Kidney (tissue), 14 donors: Measurements from ENCODE around the gene SUCLG1. TPM values are rescaled to one million over a fixed set of nuclear protein-coding genes. Genes with fewer than 3 reads are reported as not detected.

Experiments used
- DNase-seq, 5 donors: peaks; one replicate each; pipeline ENCODE4 v3.0.0-alpha.2; 2013 to 2020
- FAIRE-seq: peaks from 2 replicates; lab custom pipeline; 2012; peaks lifted over from hg19 to GRCh38; lab: Jason Lieb, UNC
- H3K27ac ChIP-seq, 2 donors: one replicate each; pipeline ENCODE4 v1.7.0; 2013; ENCODE audit warnings: low read depth in 2 of 2, low read length in 2 of 2, inconsistent platforms in 1 of 2
- H3K27me3 ChIP-seq: one replicate; pipeline ENCODE4 v1.7.1; 2013; ENCODE audit warnings: low read length, inconsistent platforms; ENCODE audit not compliant: control insufficient read depth, insufficient read depth
- H3K36me3 ChIP-seq, 3 donors: one replicate each; pipeline versions ENCODE4 v1.7.0 to v1.7.1; 2013; ENCODE audit warnings: low read length in 3 of 3, control low read depth in 1 of 3, inconsistent platforms in 1 of 3; ENCODE audit not compliant: insufficient read depth in 3 of 3, control insufficient read depth in 2 of 3
- H3K4me1 ChIP-seq, 3 donors: one replicate each; pipeline versions ENCODE4 v1.7.0 to v1.7.1; 2013; ENCODE audit warnings: low read length in 3 of 3, inconsistent platforms in 1 of 3, low read depth in 1 of 3; ENCODE audit not compliant: control insufficient read depth in 2 of 3, insufficient read depth in 2 of 3
- H3K4me3 ChIP-seq, 3 donors: one replicate each; pipeline versions ENCODE4 v1.7.0 to v1.8.1; 2013; ENCODE audit warnings: low read length in 3 of 3, control low read depth in 1 of 3, inconsistent platforms in 1 of 3
- H3K9ac ChIP-seq, 3 donors: one replicate each; pipeline versions ENCODE4 v1.7.0 to v1.7.1; 2013; ENCODE audit warnings: low read length in 3 of 3, control low read depth in 1 of 3, inconsistent platforms in 1 of 3
- H3K9me3 ChIP-seq, 3 donors: one replicate each; pipeline versions ENCODE4 v1.7.0 to v1.7.1; 2013; ENCODE audit warnings: low read length in 3 of 3, control low read depth in 1 of 3, inconsistent platforms in 1 of 3; ENCODE audit not compliant: control insufficient read depth in 2 of 3, insufficient read depth in 1 of 3
- CTCF ChIP-seq: IDR thresholded peaks from 3 replicates; pipeline ENCODE4 v1.5.1; 2012; ENCODE audit warnings: mild to moderate bottlenecking, moderate library complexity, borderline replicate concordance; ENCODE audit not compliant: insufficient read depth; ENCODE audit errors: extremely low read depth
- intact Hi-C: fragments of 100-400 bp; cut with DNase I; formaldehyde crosslinking; loops from one replicate; pipeline ENCODE4 v1.11.1; 2022
- polyA plus RNA-seq: library from polyadenylated mRNA; stranded (reverse); fragments of 350-450 nt; fragmentation: Illumina TruSeq; extraction: RNeasy Lipid Tissue Mini Kit (QIAGEN cat#74804); gene quantifications from one replicate; pipeline ENCODE4 v1.2.3, GENCODE V29; 2014; ENCODE audit warnings: low read depth, low replicate concordance; ENCODE audit not compliant: insufficient read depth
- total RNA-seq: library from RNA; stranded (reverse); fragmentation: NEBNext Ultra II Directional; extraction: Animal tissue kit (Norgen Biotek cat#: 25700); gene quantifications from one replicate; pipeline ENCODE4 v1.2.1, GENCODE V29; 2021
- donor health status: control.
- donor health status: control.
- donor health status: control.
- donor health status: control.
- donor health status: control.
- donor health status: DM: yes; HTN: yes; CAD: no.
- donor health status: Normal renal cell carcinoma (clear cell type).

SUCLG1 gene
- total and polyA plus RNA-seq, 2 donors from 2014 or later: 89.6 to 789 TPM

GRCh38 chr2:84494070-84494469 is 35.0 kb upstream of the SUCLG1 start:
- H3K4me3 ChIP-seq: no peak overlapping the region
- no peak overlapping the region for H3K9ac ChIP-seq
- H3K4me1 ChIP-seq: peaks cover 0 to 9% (median 0%) of the 10 kb centered on the region in 3 donors
- intact Hi-C loops: loop anchor here (10.0 kb wide), 1 partner anchor 391 kb away; the partner anchor contains the start of gene TRABD2A
- H3K27me3 ChIP-seq: no peaks in the 10 kb centered on the region
- H3K27ac ChIP-seq: no peak overlapping the region
- no peaks in the 10 kb centered on the region for H3K36me3 ChIP-seq
- DNase-seq (no peak), FAIRE-seq (no peak)
- H3K9me3 ChIP-seq: no peaks in the 10 kb centered on the region
- no peak for TF ChIP-seq CTCF

- no peak overlapping the region for H3K27ac ChIP-seq
- no peak overlapping the region for H3K9ac ChIP-seq
- no peaks in the 10 kb centered on the region for H3K36me3 ChIP-seq
- no peak for FAIRE-seq
- H3K4me3 ChIP-seq: no peak overlapping the region
- H3K9me3 ChIP-seq: no peaks in the 10 kb centered on the region
- H3K4me1 ChIP-seq: peaks cover 0 to 9% (median 0%) of the 10 kb centered on the region in 3 donors
- no peak for TF ChIP-seq CTCF
- H3K27me3 ChIP-seq: no peaks in the 10 kb centered on the region
- DNase-seq: no peak
- intact Hi-C loops: loop anchor here (10.0 kb wide), 1 partner anchor 391 kb away; the partner anchor contains the start of gene TRABD2A
Observed at GRCh38 chr2:84493514-84493913, 34.4 kb upstream of the SUCLG1 start.

- Histone ChIP-seq H3K27ac (no peak overlapping the region), H3K9ac (no peak overlapping the region), H3K27me3 (no peaks in the 10 kb centered on the region), H3K4me1 (peaks cover 0 to 9% (median 0%) of the 10 kb centered on the region in 3 donors), H3K9me3 (no peaks in the 10 kb centered on the region), H3K36me3 (no peaks in the 10 kb centered on the region), H3K4me3 (no peak overlapping the region)
- intact Hi-C loops: loop anchor here (10.0 kb wide), 1 partner anchor 392 kb away; the partner anchor contains the start of gene TRABD2A
- DNase-seq (no peak), FAIRE-seq (no peak)
- TF ChIP-seq CTCF: no peak
Observed at GRCh38 chr2:84492571-84492970, 33.5 kb upstream of the SUCLG1 start.

- H3K4me3 ChIP-seq: no peak overlapping the region
- H3K27me3 ChIP-seq: no peaks in the 10 kb centered on the region
- DNase-seq: no peak
- no peak overlapping the region for H3K27ac ChIP-seq
- H3K9ac ChIP-seq: no peak overlapping the region
- TF ChIP-seq CTCF: no peak
- H3K9me3 ChIP-seq: no peaks in the 10 kb centered on the region
- intact Hi-C loops: loop anchor here (10.0 kb wide), 1 partner anchor 393 kb away; the partner anchor contains the start of gene TRABD2A
- peaks cover 0 to 17% (median 2%) of the 10 kb centered on the region in 3 donors for H3K4me1 ChIP-seq
- no peaks in the 10 kb centered on the region for H3K36me3 ChIP-seq
- no peak for FAIRE-seq
Observed at GRCh38 chr2:84491741-84492140, 32.7 kb upstream of the SUCLG1 start.
